Mesenchymal stem cell (in vitro differentiated cells and primary cell): ENCODE measurements around the gene EPHA2.

Source experiments
- DNase-seq: peaks from one replicate; pipeline ENCODE4 v3.0.0-alpha.2; 2013
- H2AFZ ChIP-seq: one replicate; pipeline ENCODE4 v1.6.1; 2013; ENCODE audit warnings: low read depth, mild to moderate bottlenecking, control low read depth, inconsistent platforms, low read length, moderate library complexity
- H2AK5ac ChIP-seq: 2 replicates; pipeline ENCODE4 v1.6.1; 2013; ENCODE audit warnings: low read length, moderate library complexity, mild to moderate bottlenecking, inconsistent platforms; ENCODE audit not compliant: severe bottlenecking
- H2BK120ac ChIP-seq: one replicate; pipeline ENCODE4 v1.6.1; 2013; ENCODE audit warnings: low read depth, mild to moderate bottlenecking, inconsistent platforms, low read length, moderate library complexity
- H2BK12ac ChIP-seq, 2 experiments: one replicate each; pipeline ENCODE4 v1.6.1; 2013; ENCODE audit warnings: inconsistent platforms in 2 of 2, low read length in 2 of 2, mild to moderate bottlenecking in 2 of 2, moderate library complexity in 2 of 2, control low read depth in 1 of 2
- H2BK15ac ChIP-seq: one replicate; pipeline ENCODE4 v1.6.1; 2013; ENCODE audit warnings: mild to moderate bottlenecking, low read depth, inconsistent platforms; ENCODE audit not compliant: poor library complexity, severe bottlenecking
- H2BK5ac ChIP-seq: 2 replicates; pipeline ENCODE4 v1.6.1; 2013; ENCODE audit warnings: low read depth, mild to moderate bottlenecking, low read length, control low read depth, inconsistent platforms; ENCODE audit not compliant: poor library complexity, severe bottlenecking
- H3K14ac ChIP-seq, 2 experiments: one replicate each; pipeline ENCODE4 v1.6.1; 2013; ENCODE audit warnings: inconsistent platforms in 2 of 2, low read length in 2 of 2, control low read depth in 1 of 2, mild to moderate bottlenecking in 1 of 2, moderate library complexity in 1 of 2
- H3K18ac ChIP-seq, 2 experiments: one replicate each; pipeline ENCODE4 v1.6.1; 2013; ENCODE audit warnings: inconsistent platforms in 2 of 2, low read length in 2 of 2, control low read depth in 1 of 2, low read depth in 1 of 2, mild to moderate bottlenecking in 1 of 2
- H3K23ac ChIP-seq, 2 experiments: one replicate each; pipeline ENCODE4 v1.6.1; 2013; ENCODE audit warnings: inconsistent platforms in 2 of 2, low read length in 2 of 2, mild to moderate bottlenecking in 2 of 2, moderate library complexity in 2 of 2, control low read depth in 1 of 2
- H3K27ac ChIP-seq: 2 replicates; pipeline ENCODE4 v1.5.1; 2013; ENCODE audit warnings: mild to moderate bottlenecking, moderate library complexity, low read length, control low read depth, inconsistent platforms; ENCODE audit not compliant: poor library complexity, severe bottlenecking
- H3K27me3 ChIP-seq, 2 experiments: 2 replicates each; pipeline versions ENCODE4 v1.6.1 to v1.7.0; 2013; ENCODE audit warnings: low read length in 2 of 2, mild to moderate bottlenecking in 2 of 2, moderate library complexity in 2 of 2, control low read depth in 1 of 2, inconsistent platforms in 1 of 2; ENCODE audit not compliant: control insufficient read depth in 1 of 2, insufficient read depth in 1 of 2
- H3K36me3 ChIP-seq, 2 experiments: 2 replicates each; pipeline versions ENCODE4 v1.6.1 to v1.7.0; 2013; ENCODE audit warnings: low read length in 2 of 2, control low read depth in 1 of 2, inconsistent platforms in 1 of 2, low read depth in 1 of 2, mild to moderate bottlenecking in 1 of 2; ENCODE audit not compliant: insufficient read depth in 2 of 2, control insufficient read depth in 1 of 2
- H3K4ac ChIP-seq, 2 experiments: one replicate each; pipeline ENCODE4 v1.6.1; 2013; ENCODE audit warnings: inconsistent platforms in 2 of 2, low read length in 2 of 2, mild to moderate bottlenecking in 2 of 2, moderate library complexity in 2 of 2, control low read depth in 1 of 2, low read depth in 1 of 2
- H3K4me1 ChIP-seq: 2 replicates; pipeline ENCODE4 v1.6.1; 2013; ENCODE audit warnings: low read depth, low read length, control low read depth; ENCODE audit not compliant: control insufficient read depth, insufficient read depth
- H3K4me2 ChIP-seq: 2 replicates; pipeline ENCODE4 v1.6.1; 2013; ENCODE audit warnings: low read length, mild to moderate bottlenecking, inconsistent platforms; ENCODE audit not compliant: poor library complexity, severe bottlenecking
- H3K4me3 ChIP-seq, 2 experiments: 2 replicates each; pipeline versions ENCODE4 v1.5.1 to v1.7.0; 2013; ENCODE audit warnings: low read length in 2 of 2, mild to moderate bottlenecking in 2 of 2, control low read depth in 1 of 2, low read depth in 1 of 2; ENCODE audit not compliant: insufficient read depth in 1 of 2
- H3K79me1 ChIP-seq: replicated peaks from 2 replicates; pipeline ENCODE4 v1.6.1; 2013; ENCODE audit warnings: mild to moderate bottlenecking, control low read depth, low read length, inconsistent platforms; ENCODE audit not compliant: poor library complexity, severe bottlenecking
- H3K9ac ChIP-seq: 2 replicates; pipeline ENCODE4 v1.7.0; 2013; ENCODE audit warnings: mild to moderate bottlenecking, low read length, moderate library complexity
- H3K9me3 ChIP-seq: 2 replicates; pipeline ENCODE4 v1.7.0; 2013; ENCODE audit warnings: mild to moderate bottlenecking, low read length; ENCODE audit not compliant: control insufficient read depth
- H4K8ac ChIP-seq: one replicate; pipeline ENCODE4 v1.6.1; 2013; ENCODE audit warnings: inconsistent platforms, mild to moderate bottlenecking, low read length, moderate library complexity
- H4K91ac ChIP-seq: one replicate; pipeline ENCODE4 v1.6.1; 2013; ENCODE audit warnings: mild to moderate bottlenecking, low read length, inconsistent platforms
- WGBS: methylation state at CpG from one replicate; pipeline ENCODE4 v1.1.7; 2013; ENCODE audit warnings: mixed read lengths; 5-methylcytosine and 5-hydroxymethylcytosine counted together

EPHA2 gene

DNA sequence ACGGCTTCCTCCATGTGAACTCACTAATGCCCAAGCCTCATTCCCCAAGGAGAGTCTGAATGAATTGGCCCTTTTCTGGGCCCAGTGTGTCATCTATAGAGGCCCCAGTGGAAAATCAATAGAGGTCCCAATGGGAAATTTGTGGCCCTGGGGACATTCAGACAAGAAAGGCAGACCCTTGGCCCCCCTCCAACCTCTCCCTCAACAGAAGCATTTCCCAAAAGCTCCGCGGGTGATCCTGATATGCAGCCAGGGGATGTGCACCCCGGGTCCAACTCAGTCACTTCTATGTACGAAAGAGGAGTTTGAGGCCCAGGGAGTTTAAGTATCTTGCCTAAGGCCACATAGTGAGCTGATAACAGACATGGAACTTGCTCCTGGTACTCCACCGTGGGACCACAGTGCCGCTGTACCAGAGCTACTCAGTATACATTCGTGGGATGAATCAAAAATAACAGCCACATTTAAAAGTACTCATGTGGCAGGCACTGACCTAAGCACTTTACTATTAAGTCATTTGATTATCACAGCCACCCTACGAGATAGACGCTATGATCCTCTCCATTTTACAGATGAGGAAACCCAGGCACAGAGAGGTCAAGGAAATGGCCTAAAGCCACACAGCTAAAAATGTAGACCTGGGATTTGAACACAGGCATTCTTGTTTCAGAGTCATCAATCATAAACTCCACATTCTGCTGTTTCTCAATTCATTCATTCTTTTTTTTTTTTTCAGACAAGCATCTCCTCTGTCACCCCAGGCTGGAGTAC is 8.5 kb downstream of the EPHA2 start:
- Histone ChIP-seq H4K91ac (peak overlapping the region; percentile 71), H3K18ac (peak overlapping the region; percentile 68 to 94), H3K14ac (peak overlapping the region in 1 of 2 experiments; percentile 55), H3K23ac (no peak overlapping the region), H3K4me1 (peaks cover 84% of the 10 kb centered on the region), H2BK15ac (peak overlapping the region; percentile 82), H2BK12ac (peak overlapping the region; percentile 71 to 82), H3K4ac (peak overlapping the region; percentile 20 to 26), H3K36me3 (peaks cover 26 to 79% of the 10 kb centered on the region in 2 experiments), H2AK5ac (peak overlapping the region; percentile 95), H2AFZ (no peak overlapping the region), H3K9me3 (no peaks in the 10 kb centered on the region), H3K27me3 (no peaks in the 10 kb centered on the region), H3K79me1 (no peaks in the 10 kb centered on the region), H3K4me2 (peak overlapping the region; percentile 17), H2BK5ac (peak overlapping the region; percentile 84), H4K8ac (peak overlapping the region; percentile 59), H3K9ac (peak overlapping the region; percentile 91), H3K27ac (peak overlapping the region; percentile 98), H3K4me3 (peak overlapping the region in 1 of 2 experiments; percentile 79), H2BK120ac (peak overlapping the region; percentile 6)
- 62% methylated on average over 10 of the region's 10 CpGs for WGBS
- no peak for DNase-seq

DNA sequence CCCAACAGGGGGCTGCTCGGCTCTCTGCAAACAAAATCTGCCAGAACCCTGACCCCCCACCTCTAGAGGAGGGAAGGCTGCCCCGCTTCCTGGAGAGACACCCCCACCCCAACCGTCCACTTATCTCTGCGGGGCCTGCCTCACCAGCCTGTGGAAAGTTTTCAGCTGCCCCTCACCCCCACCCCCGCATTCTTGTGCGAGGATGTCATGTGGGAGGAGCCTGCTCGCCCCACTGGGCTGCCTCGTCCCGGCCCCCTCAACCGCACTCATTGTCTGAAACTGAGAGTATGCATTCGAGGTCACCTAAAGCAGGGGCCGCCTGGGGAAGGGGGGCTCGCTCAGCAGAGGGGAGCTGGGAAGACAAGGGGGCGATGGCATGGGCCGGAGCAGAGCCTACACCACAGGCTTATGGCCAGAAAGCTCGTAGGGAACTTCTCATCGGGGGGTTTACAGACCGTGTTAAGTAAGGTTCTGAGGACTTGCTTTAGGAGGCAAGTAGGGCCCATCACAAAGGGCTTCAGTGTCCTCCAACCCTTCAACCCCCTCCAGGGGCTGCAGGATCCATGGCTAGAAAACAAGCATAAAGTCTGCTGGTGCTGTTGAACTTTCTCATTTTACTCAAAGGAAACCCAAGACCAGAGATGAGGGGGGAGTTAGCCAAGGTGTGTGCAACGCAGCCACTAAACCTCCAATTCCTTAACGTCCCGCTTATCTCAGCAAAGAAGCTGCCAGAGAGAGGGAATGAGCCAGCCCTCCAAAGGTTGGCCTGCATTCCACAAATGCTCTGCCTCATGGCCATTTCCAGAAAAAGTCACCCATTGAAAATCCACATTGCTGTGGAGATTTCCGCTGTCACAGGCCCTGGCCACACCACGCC is 9.4 kb downstream of the EPHA2 start:
- Histone ChIP-seq H4K91ac (peak overlapping the region; percentile 97), H2BK15ac (peak overlapping the region; percentile 82), H3K9ac (peak overlapping the region; percentile 91), H2BK120ac (peak overlapping the region; percentile 98), H3K4me1 (peaks cover 86% of the 10 kb centered on the region), H4K8ac (peak overlapping the region; percentile 97), H3K9me3 (no peaks in the 10 kb centered on the region), H3K4me3 (peak overlapping the region in 1 of 2 experiments; percentile 79), H2AFZ (no peak overlapping the region), H3K27me3 (no peaks in the 10 kb centered on the region), H3K18ac (peak overlapping the region; percentile 94 to 97), H3K4me2 (peak overlapping the region; percentile 71), H2BK5ac (peak overlapping the region; percentile 97), H3K23ac (peak overlapping the region in 1 of 2 experiments; percentile 16), H3K4ac (peak overlapping the region; percentile 83 to 91), H2BK12ac (peak overlapping the region; percentile 51 to 84), H2AK5ac (peak overlapping the region; percentile 95), H3K27ac (peak overlapping the region; percentile 98), H3K36me3 (peaks cover 26 to 87% of the 10 kb centered on the region in 2 experiments), H3K79me1 (no peaks in the 10 kb centered on the region), H3K14ac (peak overlapping the region in 1 of 2 experiments; percentile 68)
- DNase-seq, result peak; percentile 94
- 2% methylated on average over 17 of the region's 23 CpGs for WGBS

DNA sequence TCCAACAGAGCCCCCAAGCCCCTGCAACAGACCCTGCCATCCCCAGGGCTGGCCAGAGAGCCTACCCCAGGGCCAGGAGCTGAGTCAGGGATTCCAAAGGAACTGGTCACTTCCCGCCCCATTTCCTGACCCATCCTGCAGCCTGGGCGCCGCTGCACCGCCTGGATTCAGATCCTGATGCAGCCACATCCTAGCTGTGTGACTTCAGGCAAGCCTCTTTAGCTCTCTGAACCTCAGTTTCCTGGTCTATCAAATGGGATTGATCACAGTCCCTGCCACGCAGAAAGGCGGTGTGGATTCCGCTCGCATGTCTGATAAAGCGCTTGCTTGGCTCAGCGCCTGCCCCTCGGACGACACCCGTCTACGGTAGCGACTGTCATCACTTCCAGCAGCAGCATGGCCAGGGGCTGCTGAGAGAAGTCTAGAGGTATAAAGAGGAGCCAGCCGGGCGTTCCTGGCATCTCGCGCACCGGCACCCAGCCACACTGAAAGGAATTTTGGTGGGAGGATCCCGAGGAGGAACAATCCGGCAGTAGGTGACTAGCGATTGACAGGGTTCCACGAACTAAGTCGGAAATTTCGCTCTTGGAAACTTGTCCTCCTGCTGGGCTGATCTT is 10.1 kb downstream of the EPHA2 start:
- H3K36me3 ChIP-seq, result peaks cover 26 to 87% of the 10 kb centered on the region in 2 experiments
- H2BK5ac ChIP-seq, result peak overlapping the region; percentile 97
- peak overlapping the region; percentile 29 to 79 for H3K4me3 ChIP-seq
- H3K79me1 ChIP-seq, result no peaks in the 10 kb centered on the region
- peak; percentile 94 for DNase-seq
- no peaks in the 10 kb centered on the region for H3K9me3 ChIP-seq
- WGBS, result 2% methylated on average over 26 of the region's 26 CpGs
- H3K4me1 ChIP-seq, result peaks cover 84% of the 10 kb centered on the region
- H3K14ac ChIP-seq, result peak overlapping the region in 1 of 2 experiments; percentile 50
- peak overlapping the region; percentile 88 to 97 for H3K18ac ChIP-seq
- H3K23ac ChIP-seq, result peak overlapping the region in 1 of 2 experiments; percentile 80
- peak overlapping the region; percentile 97 for H4K8ac ChIP-seq
- peak overlapping the region; percentile 87 to 98 for H2BK12ac ChIP-seq
- H3K4ac ChIP-seq, result peak overlapping the region; percentile 91 to 96
- peak overlapping the region; percentile 94 for H2AK5ac ChIP-seq
- peak overlapping the region; percentile 86 for H2BK15ac ChIP-seq
- H3K9ac ChIP-seq, result peak overlapping the region; percentile 91
- peak overlapping the region; percentile 98 for H2BK120ac ChIP-seq
- H3K4me2 ChIP-seq, result peak overlapping the region; percentile 71
- H2AFZ ChIP-seq, result no peak overlapping the region
- H4K91ac ChIP-seq, result peak overlapping the region; percentile 97
- H3K27ac ChIP-seq, result peak overlapping the region; percentile 98
- no peaks in the 10 kb centered on the region for H3K27me3 ChIP-seq
